GM18508 (cell line): Measurements from ENCODE around the gene LDB1.

Experiments used
- ATAC-seq: cut with Tn5 transposase; IDR thresholded peaks from one replicate; pipeline ENCODE4 v1.9.1; 2021; ENCODE audit warnings: moderate number of reproducible peaks; ENCODE audit not compliant: insufficient read depth, unreplicated experiment

Gene LDB1

GRCh38 chr10:102120142-102120990, at the start of gene LDB1:
TSS of gene LDB1 (minus strand) at chr10:102120368. CDS start at chr10:102120110, 258 bp downstream.
- no peak for ATAC-seq

- ATAC-seq, result no peak
Observed at GRCh38 chr10:102167861-102168260, 47.7 kb upstream of the LDB1 start.

GRCh38 chr10:102163342-102163989, 43.3 kb upstream of the LDB1 start:
- ATAC-seq, result no peak

GRCh38 chr10:102159831-102160230, 39.7 kb upstream of the LDB1 start:
- no peak for ATAC-seq

GRCh38 chr10:102159051-102159597, 39.0 kb upstream of the LDB1 start:
- no peak for ATAC-seq

- ATAC-seq, result no peak
Observed at GRCh38 chr10:102157224-102157623, 37.1 kb upstream of the LDB1 start.

- no peak for ATAC-seq
Observed at GRCh38 chr10:102154466-102155116, 34.4 kb upstream of the LDB1 start.

GRCh38 chr10:102153093-102153620, 33.0 kb upstream of the LDB1 start:
- no peak for ATAC-seq

GRCh38 chr10:102152545-102152890, 32.4 kb upstream of the LDB1 start:
- ATAC-seq, result no peak

GRCh38 chr10:102151774-102152544, 31.8 kb upstream of the LDB1 start, which contains the start of gene NOLC1:
TSS of gene NOLC1 (plus strand) at chr10:102152389. CDS start at chr10:102152411, 22 bp downstream.
- peak; percentile 63 for ATAC-seq

- no peak for ATAC-seq
Observed at GRCh38 chr10:102150970-102151773, 31.0 kb upstream of the LDB1 start.

- ATAC-seq, result no peak
Observed at GRCh38 chr10:102148275-102148674, 28.1 kb upstream of the LDB1 start.

GRCh38 chr10:102147561-102147960, 27.4 kb upstream of the LDB1 start:
- no peak for ATAC-seq

GRCh38 chr10:102146971-102147428, 26.8 kb upstream of the LDB1 start:
- ATAC-seq, result no peak

GRCh38 chr10:102141583-102142107, 21.5 kb upstream of the LDB1 start:
- ATAC-seq, result no peak

- ATAC-seq, result no peak
Observed at GRCh38 chr10:102140913-102141540, 20.9 kb upstream of the LDB1 start.

- no peak for ATAC-seq
Observed at GRCh38 chr10:102140218-102140617, 20.1 kb upstream of the LDB1 start.
